H1 (cell line): ENCODE data around the gene RAI14. TPM values are rescaled to one million over a fixed set of nuclear protein-coding genes. Genes with fewer than 3 reads are reported as not detected.

Experiments used
- CTCF ChIA-PET: fragments of 300-600 bp; sonication (Branson Sonifier 250); formaldehyde crosslinking; loops from one replicate; lab custom pipeline; 2021; ENCODE audit not compliant: partially characterized antibody; lab: Charles Lee
- POLR2A ChIA-PET: fragments of 300-600 bp; sonication (Branson Sonifier 250); formaldehyde crosslinking; loops from one replicate; lab custom pipeline; 2021; ENCODE audit warnings: inconsistent platforms; ENCODE audit not compliant: partially characterized antibody; lab: Charles Lee
- DNase-seq, 2 experiments: peaks; one replicate each; pipeline versions ENCODE4 v3.0.0 to v3.0.0-alpha.2; 2010 to 2022; ENCODE audit warnings: low spot score in 2 of 2, low read depth in 1 of 2, mixed read lengths in 1 of 2
- FAIRE-seq: peaks from 2 replicates; lab custom pipeline; 2011; peaks lifted over from hg19 to GRCh38; lab: Jason Lieb, UNC
- H2AFZ ChIP-seq: 2 replicates; pipeline ENCODE4 v1.8.1; 2012; ENCODE audit warnings: low read length, inconsistent platforms
- H2AK5ac ChIP-seq: 2 replicates; pipeline ENCODE4 v1.6.1; 2013; ENCODE audit warnings: low read depth, low read length
- H2BK120ac ChIP-seq: replicated peaks from 2 replicates; pipeline ENCODE3; 2013; ENCODE audit warnings: low read depth, low read length, inconsistent platforms
- H2BK12ac ChIP-seq: 2 replicates; pipeline ENCODE4 v1.6.1; 2013; ENCODE audit warnings: low read depth, low read length
- H2BK15ac ChIP-seq: 2 replicates; pipeline ENCODE4 v1.6.1; 2013; ENCODE audit warnings: low read length
- H2BK20ac ChIP-seq: 2 replicates; pipeline ENCODE4 v1.6.1; 2013; ENCODE audit warnings: low read length
- H2BK5ac ChIP-seq: 2 replicates; pipeline ENCODE4 v1.6.1; 2013; ENCODE audit warnings: low read depth, low read length
- H3K14ac ChIP-seq: 2 replicates; pipeline ENCODE4 v1.6.1; 2013; ENCODE audit warnings: inconsistent platforms; ENCODE audit not compliant: insufficient read length
- H3K18ac ChIP-seq: 2 replicates; pipeline ENCODE4 v1.6.1; 2013; ENCODE audit warnings: low read length; ENCODE audit errors: extremely low read depth
- H3K23ac ChIP-seq: 2 replicates; pipeline ENCODE4 v1.6.1; 2013; ENCODE audit warnings: inconsistent platforms; ENCODE audit not compliant: insufficient read length
- H3K23me2 ChIP-seq: 2 replicates; pipeline ENCODE4 v1.6.1; 2013; ENCODE audit warnings: low read depth, low read length
- H3K27ac ChIP-seq: 2 replicates; pipeline ENCODE4 v1.6.1; 2011; ENCODE audit warnings: low read depth, low read length, inconsistent platforms
- H3K27me3 ChIP-seq, 4 experiments: replicated peaks in 1 of 4; 1 replicate in 1 of 4; 2 replicates in 3 of 4; pipeline versions ENCODE4 v1.6.1 to v1.8.1; 2011 to 2013; ENCODE audit warnings: low read length in 3 of 4, mild to moderate bottlenecking in 3 of 4, inconsistent platforms in 2 of 4, mixed read lengths in 2 of 4, moderate library complexity in 1 of 4; ENCODE audit not compliant: control insufficient read depth in 3 of 4, insufficient read depth in 3 of 4; ENCODE audit errors: extremely low read depth in 1 of 4
- H3K36me3 ChIP-seq, 4 experiments: 2 replicates each; pipeline versions ENCODE4 v1.6.1 to v1.8.1; 2011 to 2013; ENCODE audit warnings: mild to moderate bottlenecking in 4 of 4, low read length in 3 of 4, moderate library complexity in 2 of 4, control low read depth in 1 of 4, inconsistent platforms in 1 of 4; ENCODE audit not compliant: insufficient read depth in 4 of 4, control insufficient read depth in 2 of 4
- H3K4ac ChIP-seq: replicated peaks from 2 replicates; pipeline ENCODE3; 2013; ENCODE audit warnings: low read length, low read depth, mixed read lengths, inconsistent platforms; ENCODE audit not compliant: insufficient read length
- H3K4me1 ChIP-seq, 4 experiments: replicated peaks in 1 of 4; 1 replicate in 1 of 4; 2 replicates in 3 of 4; pipeline versions ENCODE4 v1.6.1 to v1.8.1; 2011 to 2013; ENCODE audit warnings: low read length in 3 of 4, inconsistent platforms in 2 of 4, mixed read lengths in 1 of 4; ENCODE audit not compliant: insufficient read depth in 4 of 4, control insufficient read depth in 3 of 4
- H3K4me2 ChIP-seq, 2 experiments: 2 replicates each; pipeline versions ENCODE4 v1.6.1 to v1.8.1; 2011 to 2013; ENCODE audit warnings: low read depth in 2 of 2, low read length in 2 of 2, control low read depth in 1 of 2, inconsistent platforms in 1 of 2, mild to moderate bottlenecking in 1 of 2; ENCODE audit not compliant: insufficient read depth in 1 of 2
- H3K4me3 ChIP-seq, 4 experiments: fragments of 200-600, 300-600 bp in 1 of 4; sonication (generic), shearing (Covaris generic), sonication (Bioruptor Twin) in 1 of 4; 2 replicates each; pipeline versions ENCODE4 v1.5.1 to v1.8.1; 2011 to 2016; ENCODE audit warnings: low read length in 4 of 4, low read depth in 3 of 4, control low read depth in 2 of 4, inconsistent platforms in 2 of 4, mild to moderate bottlenecking in 2 of 4, mixed read lengths in 1 of 4, moderate library complexity in 1 of 4; ENCODE audit not compliant: insufficient read depth in 2 of 4; ENCODE audit errors: extremely low read depth in 1 of 4
- H3K56ac ChIP-seq: replicated peaks from 2 replicates; pipeline ENCODE3; 2013; ENCODE audit warnings: low read depth, mild to moderate bottlenecking, mixed read lengths, low read length, inconsistent platforms; ENCODE audit not compliant: insufficient read length
- H3K79me1 ChIP-seq: 2 replicates; pipeline ENCODE4 v1.6.1; 2013; ENCODE audit warnings: low read depth, low read length, control low read depth
- H3K79me2 ChIP-seq, 2 experiments: 2 replicates each; pipeline versions ENCODE4 v1.6.1 to v1.8.1; 2012 to 2013; ENCODE audit warnings: low read length in 2 of 2, mild to moderate bottlenecking in 2 of 2, inconsistent platforms in 1 of 2; ENCODE audit not compliant: insufficient read depth in 2 of 2, control insufficient read depth in 1 of 2
- H3K9ac ChIP-seq, 4 experiments: replicated peaks in 1 of 4; 1 replicate in 1 of 4; 2 replicates in 3 of 4; pipeline versions ENCODE4 v1.6.1 to v1.8.1; 2011 to 2013; ENCODE audit warnings: low read depth in 3 of 4, low read length in 3 of 4, control low read depth in 2 of 4, mild to moderate bottlenecking in 2 of 4, moderate library complexity in 2 of 4, inconsistent platforms in 1 of 4; ENCODE audit errors: extremely low read depth in 1 of 4
- H3K9me3 ChIP-seq, 2 experiments: 2 replicates each; pipeline versions ENCODE4 v1.6.1 to v1.8.1; 2012 to 2013; ENCODE audit warnings: mild to moderate bottlenecking in 2 of 2, moderate library complexity in 2 of 2, control low read depth in 1 of 2, inconsistent platforms in 1 of 2, low read depth in 1 of 2, low read length in 1 of 2, mixed read lengths in 1 of 2; ENCODE audit not compliant: insufficient read depth in 2 of 2
- H4K20me1 ChIP-seq, 2 experiments: replicated peaks in 1 of 2; 2 replicates each; pipeline versions ENCODE3 to v1.8.1; 2011 to 2013; ENCODE audit warnings: inconsistent platforms in 2 of 2, low read length in 2 of 2, mild to moderate bottlenecking in 1 of 2; ENCODE audit not compliant: insufficient read depth in 2 of 2, control insufficient read depth in 1 of 2
- H4K5ac ChIP-seq: 2 replicates; pipeline ENCODE4 v1.6.1; 2013; ENCODE audit warnings: low read length, low read depth, mixed read lengths, inconsistent platforms; ENCODE audit not compliant: insufficient read length
- H4K8ac ChIP-seq: 2 replicates; pipeline ENCODE4 v1.8.0; 2013; ENCODE audit warnings: mild to moderate bottlenecking, moderate library complexity, low read length, inconsistent platforms; ENCODE audit not compliant: insufficient read depth; ENCODE audit errors: extremely low read depth
- H4K91ac ChIP-seq: replicated peaks from 2 replicates; pipeline ENCODE3; 2013; ENCODE audit warnings: low read length, mixed read lengths, inconsistent platforms; ENCODE audit not compliant: insufficient read length
- CHD2 ChIP-seq: IDR thresholded peaks from 2 replicates; pipeline ENCODE4 v1.6.1; 2012; ENCODE audit warnings: low read length, improper control_type of control experiment
- FOSL1 ChIP-seq: IDR thresholded peaks from 2 replicates; pipeline ENCODE4 v1.6.1; 2011; ENCODE audit warnings: mild to moderate bottlenecking, low read depth, low read length, moderate library complexity; ENCODE audit not compliant: insufficient read depth
- NRF1 ChIP-seq: IDR thresholded peaks from 2 replicates; pipeline ENCODE4 v1.6.1; 2011; ENCODE audit warnings: mild to moderate bottlenecking, low read depth, low read length, improper control_type of control experiment
- WGBS, 2 experiments: shearing (Covaris generic) in 1 of 2; methylation state at CpG; one replicate each; pipeline versions ENCODE4 v1.1.6 to v1.1.7; 2013 to 2015; ENCODE audit warnings: low lambda C conversion rate in 2 of 2, mixed read lengths in 2 of 2, inconsistent platforms in 1 of 2, low coverage in 1 of 2, missing lambda C conversion rate in 1 of 2; ENCODE audit not compliant: insufficient replicate concordance in 2 of 2, insufficient coverage in 1 of 2, insufficient read length in 1 of 2; ENCODE audit errors: extremely low coverage in 1 of 2, missing lambda C conversion rate in 1 of 2; 5-methylcytosine and 5-hydroxymethylcytosine counted together
- polyA plus RNA-seq, 7 experiments: library from polyadenylated mRNA; depleted of rRNA in 3 of 7; stranded (reverse) in 5 of 7; unstranded in 2 of 7; fragments of >200 nt in 5 of 7; fragments of 200-250 nt in 2 of 7; gene quantifications; 1 replicate in 5 of 7; 2 replicates in 1 of 7; 4 replicates in 1 of 7; pipeline versions ENCODE4 v1.2.1 to v1.2.3, GENCODE V29; 2011 to 2013; ENCODE audit warnings: missing spikeins in 2 of 7, mixed read lengths in 2 of 7
- total RNA-seq: library from RNA; stranded (reverse); fragmentation: NEBNext Ultra II Directional; extraction: Animal tissue kit (Norgen Biotek cat#: 25700); gene quantifications from 2 replicates; pipeline ENCODE4 v1.2.1, GENCODE V29; 2021

The RAI14 gene
- total and polyA plus RNA-seq, 2 of the 8 experiments (the other 6 are each of a cell fraction or from before 2014, with no cell fraction given): 48.4 to 210 TPM

DNA sequence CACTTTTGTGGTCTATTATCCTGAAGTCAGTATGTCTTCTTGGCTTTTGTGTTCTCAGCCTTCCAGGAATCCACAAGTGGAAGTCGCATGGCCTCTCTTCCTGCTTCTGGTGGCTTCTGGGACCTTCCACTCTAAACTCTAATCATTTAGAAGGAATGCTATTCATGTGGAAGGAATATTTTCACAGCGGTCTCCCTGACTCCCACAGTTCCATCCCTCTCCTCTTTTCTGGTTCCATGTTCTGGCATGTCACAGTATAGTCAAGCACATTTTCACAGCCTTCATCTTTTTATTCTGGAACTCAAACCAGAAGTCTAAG lies 7.3 kb upstream of the RAI14 start:
- Histone ChIP-seq H4K5ac (no peak overlapping the region), H3K36me3 (peaks cover 0 to 4% (median 0%) of the 10 kb centered on the region in 4 experiments; a peak in 1 of 8 replicates), H3K9ac (no peak overlapping the region), H3K4me2 (no peak overlapping the region), H3K18ac (no peak overlapping the region), H3K4ac (no peak overlapping the region), H3K23ac (no peak overlapping the region), H3K4me1 (peaks cover 0 to 3% (median under 1%) of the 10 kb centered on the region in 4 experiments; a peak in 4 of 7 replicates), H2BK20ac (no peak overlapping the region), H4K8ac (no peak overlapping the region), H2BK5ac (no peak overlapping the region), H3K14ac (no peak overlapping the region), H2BK12ac (no peak overlapping the region), H2BK120ac (no peak overlapping the region), H3K79me2 (no peaks in the 10 kb centered on the region), H2BK15ac (no peak overlapping the region), H3K9me3 (peaks cover 12 to 15% of the 10 kb centered on the region in 2 experiments), H4K20me1 (no peaks in the 10 kb centered on the region), H2AFZ (no peak overlapping the region), H2AK5ac (no peak overlapping the region), H3K4me3 (no peak overlapping the region), H3K27me3 (no peaks in the 10 kb centered on the region), H3K23me2 (no peaks in the 10 kb centered on the region; the same call in 1 of the 2 replicates), H3K56ac (no peak overlapping the region), H3K27ac (no peak overlapping the region), H3K79me1 (no peaks in the 10 kb centered on the region), H4K91ac (no peak overlapping the region)
- ChIA-PET CTCF (interaction anchor here (1.2 kb wide), 1 partner anchor 163 kb away, joined by 3 read pairs; no protein-coding TSS in a partner anchor), POLR2A (no interaction called here)
- no peak for FAIRE-seq
- 86% methylated on average over 2 of the region's 2 CpGs; no CpG with 5 or more reads in 1 of the 2 experiments for WGBS, 2 experiments
- no peak for DNase-seq
- no peak for TF ChIP-seq CHD2
- no peak for TF ChIP-seq FOSL1
- TF ChIP-seq NRF1: no peak
